Myocyte (in vitro differentiated cells): ENCODE data around the gene SSPN. TPM values are rescaled to one million over a fixed set of nuclear protein-coding genes. Genes with fewer than 3 reads are reported as not detected.

Source experiments
- DNase-seq: peaks from one replicate; pipeline ENCODE4 v3.0.0-alpha.2; 2012; ENCODE audit warnings: low read depth
- total RNA-seq: library from RNA; depleted of rRNA; stranded (reverse); fragments of >200 nt; gene quantifications from 2 replicates; pipeline ENCODE4 v1.2.3, GENCODE V29; 2014

Gene SSPN
- total RNA-seq, 1 donor from 2014 or later: 120 TPM

DNA sequence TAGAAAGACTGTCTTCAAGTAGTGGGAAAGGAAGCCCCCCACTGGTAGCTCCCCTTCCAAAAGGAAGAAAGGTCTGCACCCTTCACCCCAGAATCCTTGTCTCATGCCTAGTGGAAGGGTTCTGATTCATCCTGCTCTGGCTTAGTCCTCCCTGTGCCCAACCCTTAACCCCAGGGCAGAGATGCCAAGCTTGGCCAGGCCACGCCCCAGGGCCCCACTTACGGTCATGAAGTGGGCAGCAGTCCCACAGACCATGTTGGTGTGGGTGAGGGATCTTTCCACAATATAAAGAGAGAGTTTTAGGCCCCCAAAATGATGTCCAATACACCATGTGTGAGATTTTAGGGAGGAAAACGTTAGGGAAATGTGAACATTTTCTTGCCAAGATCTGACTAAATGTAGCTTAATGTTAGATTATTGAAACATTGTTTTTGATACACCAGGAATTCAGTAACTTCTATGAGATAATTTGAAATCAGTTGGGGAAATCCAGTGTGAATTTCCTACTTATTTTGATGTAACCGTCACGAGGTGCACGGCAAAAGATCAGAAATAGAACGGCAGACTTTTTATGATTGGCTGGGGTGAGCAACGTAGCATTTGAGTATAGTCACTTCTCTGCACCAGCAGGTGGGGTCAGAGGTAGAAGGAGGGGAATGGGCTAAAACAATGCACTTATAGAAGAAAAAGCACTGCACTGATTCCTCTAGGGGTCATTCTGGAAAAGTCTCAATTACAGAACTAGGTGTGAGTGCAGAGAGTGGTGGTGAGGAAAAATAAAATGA is 8.2 kb upstream of the SSPN start:
- no peak for DNase-seq

DNA sequence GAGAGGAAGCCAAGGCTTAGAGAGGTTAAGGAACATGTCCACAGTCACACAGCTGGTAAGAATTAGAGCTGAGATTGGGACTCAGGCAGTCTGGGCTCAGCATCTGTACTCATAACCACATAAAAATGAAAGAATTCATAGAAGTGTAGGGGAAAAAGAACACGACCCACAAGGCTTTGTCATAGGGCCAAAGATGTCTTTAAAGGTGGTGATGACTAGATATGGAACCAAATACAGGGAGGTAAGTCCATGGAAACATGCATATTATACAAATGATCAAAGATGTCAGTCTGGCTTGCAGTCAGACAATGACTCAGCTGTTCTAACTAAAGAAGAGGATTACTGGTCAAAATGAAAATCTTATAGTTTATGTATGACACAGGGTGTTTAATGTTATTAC is 7.2 kb upstream of the SSPN start:
- no peak for DNase-seq

DNA sequence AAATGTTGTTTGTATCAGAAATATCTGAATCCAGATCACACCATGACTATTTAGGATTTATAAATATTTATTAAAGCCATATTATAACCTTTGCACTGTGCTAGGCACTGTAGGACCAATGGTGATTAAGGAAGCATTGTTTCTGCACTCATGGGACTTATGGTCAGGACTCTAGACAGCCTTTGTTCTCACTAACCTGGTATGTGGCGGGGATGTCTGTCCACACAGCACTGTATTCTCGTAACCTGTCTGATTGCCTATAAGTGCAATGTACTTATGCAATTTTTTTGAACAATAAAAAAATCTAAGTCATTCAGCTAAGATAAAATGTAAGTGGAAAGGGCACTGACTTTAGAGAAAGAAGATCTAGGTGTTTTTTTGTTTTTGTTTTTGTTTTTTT is 6.7 kb upstream of the SSPN start:
- no peak for DNase-seq

DNA sequence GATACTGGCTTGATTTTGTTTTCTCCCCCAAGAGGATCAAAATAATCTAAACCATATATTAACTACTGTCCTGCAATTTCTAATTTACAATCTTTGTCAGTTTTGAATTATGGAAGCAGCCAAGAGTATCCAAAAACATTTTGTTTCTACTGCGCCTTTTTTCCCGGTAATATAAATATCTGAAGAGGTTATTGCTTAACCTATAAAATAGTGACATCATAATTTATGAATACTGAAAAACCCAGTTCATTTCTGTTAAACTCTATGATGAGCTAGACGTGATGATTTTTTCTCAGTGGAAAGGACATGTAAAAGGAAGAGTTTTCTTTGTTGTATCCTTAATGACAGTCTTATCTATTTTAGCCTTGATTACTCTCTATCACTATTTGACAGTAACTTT is 3.2 kb upstream of the SSPN start:
- no peak for DNase-seq

DNA sequence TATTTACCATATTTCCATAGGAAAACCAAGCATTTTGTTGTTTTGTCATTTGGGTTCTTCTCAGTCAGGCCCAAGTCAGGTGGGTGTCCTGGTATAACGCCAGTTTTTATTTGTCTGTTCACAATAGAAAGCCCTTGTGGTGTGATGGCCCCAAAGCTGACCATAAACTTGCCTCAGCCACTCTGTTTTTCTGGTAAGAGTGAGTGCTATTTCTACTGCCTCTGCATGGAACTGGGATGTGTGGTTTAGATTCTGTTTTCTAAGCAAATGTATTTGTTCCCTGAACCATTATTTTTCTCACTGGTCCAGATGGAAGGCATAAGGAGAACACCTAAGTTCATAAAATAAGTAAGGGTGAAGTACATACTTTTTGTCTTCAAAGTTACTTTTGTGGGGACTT is 1.8 kb upstream of the SSPN start:
- DNase-seq: no peak

DNA sequence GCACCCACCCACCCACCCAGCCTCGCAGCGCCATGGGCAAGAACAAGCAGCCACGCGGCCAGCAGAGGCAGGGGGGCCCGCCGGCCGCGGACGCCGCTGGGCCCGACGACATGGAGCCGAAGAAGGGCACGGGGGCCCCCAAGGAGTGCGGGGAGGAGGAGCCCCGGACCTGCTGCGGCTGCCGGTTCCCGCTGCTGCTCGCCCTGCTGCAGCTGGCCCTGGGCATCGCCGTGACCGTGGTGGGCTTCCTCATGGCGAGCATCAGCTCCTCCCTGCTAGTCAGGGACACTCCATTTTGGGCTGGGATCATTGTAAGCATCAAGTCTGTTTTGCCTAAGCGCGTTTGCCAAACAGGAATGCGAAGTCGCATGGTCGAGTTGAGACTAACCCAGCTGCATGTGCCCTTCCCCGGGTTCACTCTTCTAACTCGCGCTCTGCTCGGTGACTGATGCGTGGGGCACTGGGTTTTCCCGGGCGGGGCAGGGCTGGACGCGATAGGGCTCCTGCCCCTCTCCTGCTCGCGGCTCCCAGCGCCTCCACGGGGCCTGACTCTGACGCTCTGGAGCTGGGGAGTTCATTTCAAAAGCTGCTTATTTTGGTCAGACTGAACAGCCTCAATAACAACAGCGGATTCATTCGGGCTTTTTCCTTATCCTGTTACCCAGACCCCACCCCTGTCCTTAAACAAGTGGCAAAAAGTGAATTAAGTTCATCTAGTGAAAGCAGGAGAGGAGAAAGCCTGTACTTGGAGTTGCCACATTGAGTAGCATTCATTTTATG is 458 bp downstream of the SSPN start:
- DNase-seq: peak; percentile 80

DNA sequence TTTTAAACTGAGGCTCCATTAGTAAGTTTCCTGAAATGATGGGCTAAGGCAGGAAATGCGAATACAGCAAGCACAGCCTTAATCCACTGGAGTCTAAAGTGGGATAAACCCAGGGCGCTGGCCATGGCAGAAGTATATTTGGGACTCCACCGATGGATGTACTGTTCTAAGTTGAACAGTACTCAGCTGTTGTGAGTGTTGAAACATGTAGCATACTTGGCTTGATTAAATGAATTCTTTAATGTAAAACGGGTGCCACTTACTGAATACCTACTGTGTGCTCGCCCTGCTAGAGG is 996 bp downstream of the SSPN start:
- DNase-seq: no peak

DNA sequence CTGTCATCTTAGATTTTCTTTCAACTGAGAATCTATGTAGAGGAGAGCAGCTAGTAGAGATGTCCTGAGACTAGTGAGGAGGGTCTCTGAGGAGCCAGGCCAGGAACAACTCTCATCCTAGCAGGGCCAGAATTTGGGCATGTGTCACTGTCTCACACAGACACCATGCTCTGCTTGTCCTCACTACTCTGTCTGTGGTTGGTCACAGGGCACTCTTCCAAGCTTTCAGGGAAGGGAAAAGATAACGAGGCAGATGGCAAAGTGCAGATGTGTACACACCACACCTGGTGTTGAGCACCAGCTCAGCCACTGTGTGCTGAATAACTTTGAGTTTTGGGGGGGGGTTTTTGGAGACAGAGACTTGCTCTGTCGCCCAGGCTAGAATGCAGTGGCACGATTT is 2.5 kb downstream of the SSPN start:
- peak; percentile 65 for DNase-seq

DNA sequence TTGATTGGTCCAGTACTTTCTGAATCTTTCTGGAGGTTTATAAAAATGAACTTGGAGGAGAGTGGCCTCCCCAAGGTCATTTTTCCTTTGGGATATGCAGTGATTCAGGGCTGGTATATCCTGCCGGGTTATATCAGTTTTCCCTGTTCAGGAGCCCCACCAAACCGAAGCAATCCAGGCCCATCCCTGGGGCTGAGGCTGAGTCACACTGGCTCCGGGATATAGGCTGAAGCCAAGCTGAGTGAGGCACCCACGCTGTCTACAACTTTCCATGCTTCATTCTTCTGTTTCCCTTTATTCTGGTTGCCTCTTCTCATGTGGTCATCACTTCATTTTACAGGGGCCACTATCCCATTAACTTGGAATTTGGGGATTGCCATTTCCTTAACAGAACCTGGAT is 3.4 kb downstream of the SSPN start:
- peak; percentile 34 for DNase-seq

DNA sequence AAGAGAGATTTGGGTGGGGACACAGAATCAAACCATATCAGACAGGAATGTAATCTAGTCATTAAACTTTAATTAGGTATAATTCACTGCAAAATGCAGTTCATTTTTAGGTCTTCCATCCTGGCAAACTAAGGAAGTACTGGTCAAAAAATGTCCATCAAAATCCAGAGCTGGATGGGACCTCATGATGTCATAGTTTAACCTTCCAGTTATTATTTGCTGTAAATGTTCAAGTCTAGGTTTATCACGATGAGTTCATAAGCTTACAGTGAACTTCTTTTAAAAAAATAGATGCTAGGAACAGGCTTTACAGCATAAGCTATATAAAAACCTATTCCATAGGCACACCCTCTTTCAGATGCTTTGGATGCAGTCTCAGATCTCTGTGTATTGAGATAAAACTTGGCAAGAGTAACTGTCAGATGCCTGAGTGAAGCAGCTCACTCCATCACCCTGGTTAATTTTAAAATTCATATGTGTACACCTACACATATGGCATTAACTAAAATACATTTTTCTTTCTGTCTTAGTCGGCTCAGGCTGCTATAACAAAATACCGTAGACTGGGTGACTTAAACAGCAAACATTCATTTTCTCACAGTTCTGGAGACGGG is 7.9 kb downstream of the SSPN start:
- DNase-seq: no peak

DNA sequence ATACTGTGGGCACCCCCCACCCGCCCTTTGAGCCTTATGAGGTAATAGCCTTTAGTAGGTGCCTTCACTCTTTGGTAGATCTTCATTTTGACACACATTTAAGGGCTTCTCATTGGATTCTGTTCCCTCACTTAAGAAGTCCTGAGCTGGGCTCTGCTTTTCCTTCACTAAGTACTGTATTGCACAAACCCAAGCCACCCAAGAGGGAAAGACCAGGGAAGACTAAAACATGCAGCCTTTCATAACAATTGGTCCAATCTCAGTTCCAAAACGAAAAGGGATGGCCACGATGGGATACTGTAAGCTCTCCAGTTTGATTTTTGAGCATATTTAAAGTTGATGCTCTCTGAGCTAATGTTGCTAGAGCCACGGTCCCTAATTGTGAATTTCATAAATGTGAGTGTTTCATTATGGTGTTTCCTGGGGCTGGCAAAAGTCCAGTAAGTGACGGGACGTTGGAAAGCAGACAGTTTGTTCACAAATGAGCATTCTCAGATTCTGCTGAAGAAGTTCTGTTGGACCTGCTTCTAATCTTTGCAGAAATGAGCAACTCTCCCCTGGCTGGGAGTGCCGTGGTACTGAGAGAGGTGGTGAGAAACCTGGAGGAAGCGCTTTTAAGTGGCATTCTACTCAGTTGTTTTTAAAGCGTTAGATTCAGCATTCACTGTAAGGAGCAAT is 9.4 kb downstream of the SSPN start:
- DNase-seq: no peak

DNA sequence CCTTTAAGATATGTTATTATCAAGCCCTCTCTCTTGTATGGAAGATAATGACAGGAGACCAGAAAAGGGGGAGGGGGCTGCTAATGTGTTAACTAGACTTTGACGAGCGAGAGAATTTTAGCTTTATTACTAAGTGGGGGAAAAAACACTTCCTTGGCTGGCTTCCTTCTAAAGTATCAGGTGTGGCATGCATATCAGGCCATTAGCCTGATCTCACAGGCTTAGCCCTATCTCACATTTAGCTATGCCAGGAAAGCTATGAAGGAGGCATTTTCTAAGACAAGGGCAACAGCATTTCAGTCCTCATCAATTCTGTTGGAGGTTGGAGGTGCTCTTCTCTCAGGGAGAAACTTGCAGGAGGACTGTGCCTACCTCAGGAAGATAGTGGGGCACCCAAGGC is 9.9 kb downstream of the SSPN start:
- DNase-seq: no peak

DNA sequence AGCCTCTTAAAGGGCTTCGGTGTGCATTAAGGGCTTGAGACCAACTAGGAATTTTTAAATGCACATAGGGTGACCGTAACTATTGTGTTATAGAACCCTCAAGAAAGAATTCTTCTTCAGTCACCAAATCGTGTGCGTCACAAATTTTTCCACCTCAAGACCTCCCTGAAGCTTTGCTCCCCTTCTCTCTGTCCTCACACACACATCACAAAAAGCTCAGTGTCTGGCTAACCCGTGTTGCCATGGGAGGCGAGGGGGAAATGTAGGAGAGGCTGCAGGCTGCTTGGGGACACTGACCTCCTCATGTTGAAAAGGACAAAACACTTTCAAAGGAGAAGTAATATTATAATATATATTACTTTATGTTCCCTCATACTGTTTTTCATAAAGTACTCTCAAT is 10.6 kb downstream of the SSPN start:
- DNase-seq: no peak

DNA sequence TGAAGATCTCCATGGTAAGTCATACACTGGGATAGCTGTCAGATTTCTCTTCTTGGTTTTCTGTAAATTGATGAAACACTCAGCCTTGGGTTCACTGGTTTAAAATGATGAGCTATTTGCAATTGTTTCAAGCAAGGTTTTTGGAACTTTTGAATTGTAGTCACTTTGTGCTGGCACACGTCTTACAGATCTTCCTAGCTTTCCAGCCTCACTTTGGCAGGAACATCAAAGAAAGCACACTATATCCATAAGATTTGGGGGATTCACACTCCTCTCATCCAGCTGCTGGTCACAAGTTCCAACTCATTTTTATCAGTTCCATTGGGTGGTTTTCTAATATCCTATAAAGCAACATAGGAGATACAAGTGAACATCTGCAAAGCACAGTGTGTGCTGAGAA is 16.0 kb downstream of the SSPN start:
- no peak for DNase-seq

DNA sequence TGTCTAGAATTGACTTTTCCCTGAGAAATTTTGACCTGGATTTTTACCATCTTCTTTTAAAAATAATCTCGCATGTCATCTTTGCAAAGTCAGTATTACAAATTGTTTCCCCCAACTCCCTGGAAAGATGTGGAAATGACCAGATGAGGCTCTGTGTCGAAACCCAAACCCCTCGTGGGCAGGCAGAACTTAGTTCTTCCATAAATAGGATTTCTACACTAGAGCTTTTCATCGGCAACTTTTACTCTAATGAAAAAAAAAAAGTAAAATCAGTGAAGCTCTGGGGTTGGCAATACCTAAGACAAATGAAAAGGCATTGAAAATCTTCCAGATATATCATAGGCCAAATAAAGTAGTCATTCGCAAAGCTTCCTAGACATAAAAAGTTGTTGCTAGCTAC is 17.0 kb downstream of the SSPN start:
- no peak for DNase-seq

DNA sequence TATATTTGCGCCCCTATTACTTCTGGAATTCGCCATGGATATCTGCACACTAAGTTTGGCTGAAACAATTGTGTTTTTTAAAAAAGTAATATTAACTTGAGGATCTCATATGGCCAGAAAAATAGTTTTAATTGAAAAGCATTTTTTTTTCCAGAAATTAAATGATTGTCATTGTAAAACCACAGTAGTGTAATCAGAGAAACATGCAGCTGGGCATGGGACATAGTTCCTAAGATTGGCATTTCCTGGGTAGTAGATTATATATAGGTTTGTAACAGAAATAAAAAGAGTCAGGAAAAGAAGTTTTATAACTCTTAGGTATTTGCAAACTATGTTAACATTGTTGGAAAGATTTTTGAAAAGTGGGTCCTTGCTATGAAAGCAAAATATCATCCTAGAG is 17.6 kb downstream of the SSPN start:
- DNase-seq: no peak

DNA sequence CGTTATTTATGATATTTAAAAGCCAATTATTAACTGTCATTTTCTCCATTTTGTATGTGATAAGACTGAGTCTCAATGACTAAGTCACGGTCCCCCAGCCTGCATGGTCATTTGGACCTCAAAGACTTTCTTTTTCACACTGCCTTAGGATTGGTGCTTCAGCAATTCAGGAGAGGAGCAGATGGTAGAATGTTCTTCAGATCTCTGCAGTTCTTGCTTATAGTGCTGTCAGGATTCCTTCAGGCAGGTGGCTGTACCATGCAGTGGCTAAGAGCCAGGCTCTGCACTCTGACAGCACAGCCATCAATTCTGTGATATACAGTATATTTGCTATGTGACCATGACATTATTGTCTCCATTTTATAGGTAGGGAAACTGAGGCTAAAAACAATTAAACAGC is 18.7 kb downstream of the SSPN start:
- DNase-seq: no peak

DNA sequence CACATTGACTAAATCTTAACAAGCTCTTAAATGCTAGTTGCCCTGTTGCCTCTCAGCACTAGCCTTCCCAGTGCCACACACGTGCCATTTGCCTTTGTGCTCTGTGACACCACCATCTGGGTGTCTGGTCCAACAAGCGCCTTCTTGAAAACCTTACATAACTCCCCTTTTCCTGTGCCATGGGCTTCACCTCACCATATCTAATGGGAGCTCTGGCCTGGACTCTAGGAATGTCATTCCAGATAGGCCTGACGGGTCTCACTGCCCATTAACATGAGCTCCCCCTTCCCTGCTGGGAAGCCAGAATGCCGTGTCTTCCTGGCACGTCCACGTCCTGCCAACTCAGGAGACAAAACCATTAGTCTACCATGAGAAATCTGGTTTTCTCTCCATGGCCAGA is 24.4 kb downstream of the SSPN start:
- no peak for DNase-seq

DNA sequence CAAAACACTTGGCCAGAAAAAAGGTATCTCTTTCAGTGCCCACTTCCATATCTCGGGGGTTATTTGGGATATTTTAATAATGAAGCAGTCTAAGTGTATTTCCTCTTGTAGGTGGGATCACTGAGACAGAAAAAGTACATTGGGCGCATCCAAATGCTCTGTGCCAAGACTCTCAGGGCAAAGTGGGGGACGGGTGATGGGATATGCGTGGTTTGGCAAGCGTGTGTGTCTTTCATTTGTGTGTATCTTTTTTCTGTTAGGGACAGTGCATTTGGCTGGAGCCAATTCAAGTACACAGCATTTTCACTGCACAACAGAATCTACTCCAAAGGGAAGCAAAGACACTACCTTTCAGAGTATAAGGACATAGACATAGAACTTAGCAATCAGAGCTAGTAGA is 29.3 kb downstream of the SSPN start:
- DNase-seq: no peak

DNA sequence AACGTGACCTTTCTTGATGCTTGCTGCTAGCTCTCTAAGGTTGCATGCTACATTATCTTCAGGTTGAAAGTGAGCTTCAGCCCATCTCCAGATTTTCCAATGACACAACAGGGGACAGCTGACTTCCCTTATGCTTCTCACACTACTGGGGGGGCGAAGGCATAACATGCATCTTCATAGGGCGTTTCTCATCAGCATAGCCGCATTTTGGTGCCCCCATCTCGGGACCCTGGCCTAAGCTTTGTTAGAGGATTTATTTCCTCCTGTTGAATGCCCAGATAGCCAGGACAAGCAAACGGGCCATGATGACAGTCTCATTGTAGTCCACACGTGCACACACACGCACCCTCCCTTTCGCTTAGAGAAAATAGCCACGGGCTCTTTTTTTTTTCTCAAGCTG is 30.7 kb downstream of the SSPN start:
- DNase-seq: no peak

DNA sequence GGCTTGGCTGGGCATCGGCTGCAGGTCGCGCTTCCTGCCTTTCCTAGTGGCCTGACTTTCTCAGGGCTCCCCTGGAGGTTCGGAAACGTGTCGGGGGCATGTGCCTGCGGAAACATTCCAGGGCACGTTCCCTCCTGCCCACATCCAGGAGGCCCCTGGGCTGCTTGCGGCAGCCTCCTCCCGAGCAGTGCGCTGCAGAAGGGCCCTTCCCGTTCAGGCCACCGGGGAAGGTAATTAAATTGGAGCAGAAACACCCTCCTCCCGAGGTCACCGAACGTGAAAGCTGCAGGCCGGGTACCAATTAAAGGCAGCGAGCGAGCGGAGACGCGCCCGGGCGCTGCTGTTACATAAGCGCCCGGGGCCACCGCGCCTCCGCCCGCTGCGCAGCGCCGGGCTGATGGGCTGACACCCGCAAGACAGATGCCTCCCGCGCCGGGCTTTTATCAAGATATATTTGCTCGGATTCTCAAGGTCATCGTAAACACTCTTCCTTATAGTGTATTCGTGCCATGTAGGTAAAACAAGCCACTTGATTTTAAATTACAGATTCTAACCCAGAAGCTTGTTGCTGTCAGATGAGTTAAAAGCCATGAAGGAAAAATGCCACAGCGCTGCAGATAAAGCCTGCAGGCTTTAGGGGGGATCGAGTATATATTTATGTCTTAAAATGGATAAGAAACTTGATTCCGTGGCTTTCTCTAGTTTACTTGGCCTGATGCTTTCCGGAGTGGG is 31.4 kb downstream of the SSPN start:
- no peak for DNase-seq

DNA sequence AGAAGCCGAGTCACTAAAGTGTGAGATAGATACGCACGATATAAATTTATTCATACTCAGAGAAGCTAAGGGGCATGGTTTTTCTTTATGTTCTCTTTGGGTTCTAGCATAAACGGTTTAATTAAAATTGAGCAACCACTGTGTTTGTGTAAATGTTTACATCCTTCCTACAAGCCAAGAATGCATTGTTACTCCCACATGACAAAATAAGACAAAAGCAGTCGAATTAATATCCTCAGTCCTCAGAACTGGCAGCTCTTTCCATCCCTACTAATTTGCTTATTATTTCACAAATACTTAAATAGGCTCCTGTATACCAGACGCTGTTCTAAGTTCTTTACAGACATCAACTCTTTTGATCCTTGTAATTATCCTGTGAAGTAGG is 32.0 kb downstream of the SSPN start:
- no peak for DNase-seq
